Kidney epithelial cell (primary cell): ENCODE measurements around the gene CIAO2A. TPM values are rescaled to one million over a fixed set of nuclear protein-coding genes. Genes with fewer than 3 reads are reported as not detected.
"Not testable (repeated sequence)": the region's sequence is repeated elsewhere in the genome, so short reads cannot be mapped to it uniquely, and the experiment has no call there.

Experiments
- DNase-seq: peaks from one replicate; pipeline ENCODE4 v3.0.0-alpha.2; 2010; ENCODE audit warnings: low read depth
- H3K27me3 ChIP-seq: 2 replicates; pipeline ENCODE4 v1.6.0; 2011; ENCODE audit warnings: low read length; ENCODE audit not compliant: control insufficient read depth, insufficient read depth
- H3K36me3 ChIP-seq: 2 replicates; pipeline ENCODE4 v1.5.1; 2011; ENCODE audit warnings: low read length; ENCODE audit not compliant: control insufficient read depth, insufficient read depth
- H3K4me3 ChIP-seq: 2 replicates; pipeline ENCODE4 v1.5.1; 2011; ENCODE audit warnings: low read depth, mild to moderate bottlenecking, control low read depth, low read length
- CTCF ChIP-seq: IDR thresholded peaks from 2 replicates; pipeline ENCODE4 v1.5.1; 2011; ENCODE audit warnings: mild to moderate bottlenecking, moderate library complexity, low read length, control low read depth, inconsistent platforms; ENCODE audit not compliant: insufficient read depth, poor library complexity, severe bottlenecking
- total RNA-seq: library from RNA; depleted of rRNA; stranded (reverse); fragments of >200 nt; gene quantifications from 2 replicates; pipeline ENCODE4 v1.2.3, GENCODE V29; 2015

CIAO2A gene
- total RNA-seq, 1 donor from 2014 or later: 84.6 TPM

GRCh38 chr15:64090527-64090926, 3.1 kb downstream of the CIAO2A start:
- DNase-seq: no peak
- H3K4me3 ChIP-seq: no peak overlapping the region
- no peak for TF ChIP-seq CTCF
- H3K27me3 ChIP-seq: no peaks in the 10 kb centered on the region
- peaks cover 1% of the 10 kb centered on the region for H3K36me3 ChIP-seq

DNA sequence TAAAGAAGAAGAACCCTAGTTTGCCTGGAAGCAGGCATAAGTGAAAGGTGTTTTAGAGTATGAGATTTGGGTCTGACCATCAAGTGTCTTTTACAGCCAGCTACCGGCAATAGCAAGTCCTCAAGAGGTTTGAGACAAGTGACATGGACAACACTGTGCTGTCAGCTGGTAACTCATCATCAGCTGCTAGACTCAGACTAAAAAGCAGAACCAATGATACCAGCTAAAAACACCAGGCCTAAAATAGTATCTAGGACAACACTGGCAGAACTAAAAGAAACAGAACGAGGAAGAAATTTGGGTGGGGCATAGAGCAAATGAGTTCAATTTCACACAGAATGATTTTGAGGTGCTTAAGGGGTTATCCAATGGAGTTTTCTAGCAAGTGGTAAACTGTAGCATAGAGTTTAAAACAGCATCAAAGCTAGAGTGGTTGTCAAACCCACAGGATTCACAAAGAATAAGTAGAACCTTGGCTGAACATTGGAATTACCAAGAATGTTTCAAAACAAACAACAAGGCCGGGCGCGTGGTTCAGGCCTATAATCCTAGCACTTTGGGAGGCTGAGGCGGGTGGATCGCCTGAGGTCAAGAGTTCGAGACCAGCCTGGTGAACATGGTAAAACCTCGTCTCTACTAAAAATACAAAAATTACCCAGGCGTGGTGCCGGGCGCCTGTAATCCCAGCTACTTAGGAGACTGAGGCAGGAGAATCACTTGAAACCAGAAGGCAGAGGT, 3.9 kb downstream of the CIAO2A start:
- no peak for DNase-seq
- TF ChIP-seq CTCF: no peak
- H3K36me3 ChIP-seq: peaks cover 1% of the 10 kb centered on the region

GRCh38 chr15:64082757-64083156, 10.9 kb downstream of the CIAO2A start:
- Histone ChIP-seq H3K36me3 (no peaks in the 10 kb centered on the region), H3K27me3 (no peaks in the 10 kb centered on the region), H3K4me3 (no peak overlapping the region)
- DNase-seq: no peak
- no peak for TF ChIP-seq CTCF

More for the DNA sequence above, 3.9 kb downstream of the CIAO2A start:
- Histone ChIP-seq H3K27me3 (no peaks in the 10 kb centered on the region), H3K4me3 (no peak overlapping the region)

GRCh38 chr15:64073496-64073895, 20.1 kb downstream of the CIAO2A start:
- H3K36me3 ChIP-seq, DNase-seq, H3K27me3 ChIP-seq, H3K4me3 ChIP-seq: not testable (repeated sequence)

- H3K4me3 ChIP-seq: no peak overlapping the region
- no peaks in the 10 kb centered on the region for H3K27me3 ChIP-seq
- no peak for TF ChIP-seq CTCF
- no peak for DNase-seq
- H3K36me3 ChIP-seq: no peaks in the 10 kb centered on the region
Measured at GRCh38 chr15:64072812-64073211, 20.8 kb downstream of the CIAO2A start.

DNA sequence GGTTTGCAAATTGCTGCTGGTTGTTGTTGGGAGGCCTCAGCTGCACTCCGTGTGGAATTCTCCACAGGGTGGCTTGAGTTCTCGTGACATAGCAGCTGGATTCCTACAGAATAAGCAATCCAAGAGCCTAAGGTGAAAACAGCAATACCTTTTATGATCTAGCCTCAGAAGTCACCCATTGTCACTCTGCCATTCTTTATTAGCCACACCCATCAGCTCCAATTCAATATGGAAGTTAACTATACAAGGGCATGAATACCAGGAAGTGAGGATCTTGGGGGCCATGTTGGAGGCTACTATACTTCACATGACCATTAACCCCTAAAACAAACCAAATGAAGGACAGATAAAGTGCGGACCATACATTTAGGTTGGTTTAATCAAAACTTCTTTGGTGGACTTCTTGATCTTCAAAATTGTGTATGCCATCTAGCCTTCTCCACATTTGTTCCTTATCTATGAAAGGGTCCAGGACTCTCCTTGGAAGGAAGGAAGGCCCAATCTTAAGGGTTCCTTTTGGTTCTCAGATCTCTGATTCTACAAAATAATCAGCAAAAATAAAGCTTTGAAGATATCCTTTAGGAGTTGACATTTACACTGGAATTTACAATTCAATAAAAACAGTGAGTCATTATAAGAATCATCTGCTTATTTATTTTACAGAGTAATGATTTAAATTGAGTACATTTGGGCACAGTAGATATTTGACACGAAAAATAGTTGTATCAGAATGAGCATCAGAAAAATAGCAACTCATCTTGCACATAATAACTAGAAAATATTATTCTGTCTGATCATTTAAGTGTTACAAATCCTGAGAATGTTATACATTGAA, 21.5 kb downstream of the CIAO2A start:
- no peak overlapping the region for H3K4me3 ChIP-seq
- no peak for TF ChIP-seq CTCF
- no peak for DNase-seq
- no peaks in the 10 kb centered on the region for H3K36me3 ChIP-seq
- H3K27me3 ChIP-seq: no peaks in the 10 kb centered on the region
